ENCODE results near the gene SLC25A20. TPM values are rescaled to one million over a fixed set of nuclear protein-coding genes. Genes with fewer than 3 reads are reported as not detected.

The SLC25A20 gene
- polyA plus RNA-seq, 2 donors: 5.8 to 9.0 TPM

DNA sequence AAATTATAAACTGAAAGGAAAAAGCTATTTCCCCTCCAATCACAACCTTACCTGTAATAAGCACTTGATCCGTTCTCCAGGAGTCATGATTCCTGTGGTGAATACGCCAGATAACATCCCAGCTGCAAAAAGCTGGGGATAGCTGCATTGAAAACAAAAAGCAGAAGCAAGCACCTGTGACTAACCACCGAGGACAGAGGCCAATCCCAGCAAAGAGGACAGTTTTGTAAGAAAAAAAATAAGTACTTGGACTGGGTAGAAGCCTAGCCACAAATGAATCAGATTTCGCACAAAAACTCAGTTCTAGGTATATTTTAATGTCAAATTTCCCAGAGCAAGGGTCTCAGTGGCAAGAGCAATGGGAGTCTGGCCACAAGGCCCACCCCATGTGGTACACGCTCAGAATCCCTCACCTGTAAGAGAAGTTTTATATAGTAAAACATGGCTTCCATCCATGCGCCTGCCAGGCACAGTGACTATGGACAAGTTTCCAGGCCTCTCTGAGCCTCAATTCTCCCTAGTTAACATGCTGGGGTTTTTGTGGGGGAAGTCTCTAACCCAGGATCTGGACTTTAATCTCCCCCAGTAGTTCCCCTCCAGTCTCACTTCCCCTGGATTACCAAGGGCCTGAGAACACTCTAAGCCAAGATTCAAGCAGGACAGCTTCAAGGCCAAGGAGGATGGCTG, 19.2 kb downstream of the SLC25A20 start:
- Histone ChIP-seq H3K4me1 (ENCODE audit: control insufficient read depth in 2 of 2, insufficient read depth in 2 of 2, low read length in 1 of 2) (no peaks in the 10 kb centered on the region), H3K9me3 (ENCODE audit: control insufficient read depth in 2 of 2, insufficient read depth in 1 of 2, low read depth in 1 of 2, low read length in 1 of 2) (no peaks in the 10 kb centered on the region), H3K4me3 (ENCODE audit: low read depth in 1 of 2, low read length in 2 of 2) (no peak overlapping the region), H3K27ac (ENCODE audit: low read depth in 2 of 2, low read length in 1 of 2) (no peak overlapping the region), H3K36me3 (ENCODE audit: control insufficient read depth in 2 of 2, insufficient read depth in 2 of 2, low read length in 1 of 2) (peaks cover 2 to 3% of the 10 kb centered on the region in 2 donors), H3K27me3 (ENCODE audit: control insufficient read depth in 1 of 2, insufficient read depth in 2 of 2, low read length in 2 of 2) (no peaks in the 10 kb centered on the region)
- WGBS, 2 donors: 86 to 88% methylated on average over 6 of the region's 6 CpGs

DNA sequence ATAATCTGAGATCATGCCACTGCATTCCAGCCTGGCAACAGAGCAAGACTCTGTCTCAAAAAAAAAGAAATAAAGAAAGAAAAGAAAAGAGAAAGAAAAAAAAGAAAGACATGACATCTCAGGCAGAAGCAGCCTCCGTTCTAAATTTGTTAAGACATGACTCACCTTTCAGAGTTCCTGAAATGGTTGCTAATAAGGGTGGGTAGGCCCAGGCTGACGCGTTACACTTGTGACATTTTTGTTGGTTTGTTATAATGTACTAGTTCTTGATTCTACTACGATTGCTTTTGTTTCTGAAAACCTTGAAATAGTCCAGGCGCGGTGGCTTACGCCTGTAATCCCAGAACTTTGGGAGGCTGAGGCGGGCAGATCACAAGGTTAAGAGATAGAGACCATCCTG, 21.0 kb downstream of the SLC25A20 start:
- H3K27me3 ChIP-seq (ENCODE audit: control insufficient read depth in 1 of 2, insufficient read depth in 2 of 2, low read length in 2 of 2): no peaks in the 10 kb centered on the region
- no peak overlapping the region for H3K27ac ChIP-seq (ENCODE audit: low read depth in 2 of 2, low read length in 1 of 2)
- no peak overlapping the region for H3K4me3 ChIP-seq (ENCODE audit: low read depth in 1 of 2, low read length in 2 of 2)
- H3K9me3 ChIP-seq (ENCODE audit: control insufficient read depth in 2 of 2, insufficient read depth in 1 of 2, low read depth in 1 of 2, low read length in 1 of 2): no peaks in the 10 kb centered on the region
- peaks cover 2 to 3% of the 10 kb centered on the region in 2 donors for H3K36me3 ChIP-seq (ENCODE audit: control insufficient read depth in 2 of 2, insufficient read depth in 2 of 2, low read length in 1 of 2)
- no peaks in the 10 kb centered on the region for H3K4me1 ChIP-seq (ENCODE audit: control insufficient read depth in 2 of 2, insufficient read depth in 2 of 2, low read length in 1 of 2)
- WGBS, 2 donors: 85 to 86% methylated on average over 8 of the region's 8 CpGs

DNA sequence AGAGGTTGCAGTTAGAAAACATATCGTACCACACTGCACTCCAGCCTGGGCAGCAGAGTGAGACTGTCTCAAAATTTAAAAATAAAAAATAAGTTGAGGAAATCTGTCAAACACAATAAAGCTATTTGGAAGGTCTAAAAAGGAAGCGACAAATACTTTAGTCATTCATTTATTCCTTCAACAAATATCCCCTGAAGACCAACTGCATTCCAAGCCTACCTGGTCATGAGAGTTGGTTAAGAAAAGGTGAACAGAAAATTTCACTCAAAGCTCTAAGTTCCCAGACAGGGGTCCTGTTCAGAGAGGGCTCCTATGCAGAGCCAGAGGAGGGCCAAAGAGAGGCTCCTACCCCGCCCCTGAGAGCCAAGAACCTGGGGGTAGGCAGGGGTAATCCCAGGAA, 35.6 kb downstream of the SLC25A20 start:
- no peaks in the 10 kb centered on the region for H3K9me3 ChIP-seq (ENCODE audit: control insufficient read depth in 2 of 2, insufficient read depth in 1 of 2, low read depth in 1 of 2, low read length in 1 of 2)
- no peaks in the 10 kb centered on the region for H3K4me1 ChIP-seq (ENCODE audit: control insufficient read depth in 2 of 2, insufficient read depth in 2 of 2, low read length in 1 of 2)
- H3K36me3 ChIP-seq (ENCODE audit: control insufficient read depth in 2 of 2, insufficient read depth in 2 of 2, low read length in 1 of 2): peaks cover 0 to 19% of the 10 kb centered on the region in 2 donors
- H3K27me3 ChIP-seq (ENCODE audit: control insufficient read depth in 1 of 2, insufficient read depth in 2 of 2, low read length in 2 of 2): no peaks in the 10 kb centered on the region
- no peak overlapping the region for H3K27ac ChIP-seq (ENCODE audit: low read depth in 2 of 2, low read length in 1 of 2)
- WGBS, 2 donors: 96% methylated on average over 3 of the region's 3 CpGs
- H3K4me3 ChIP-seq (ENCODE audit: low read depth in 1 of 2, low read length in 2 of 2): no peak overlapping the region

DNA sequence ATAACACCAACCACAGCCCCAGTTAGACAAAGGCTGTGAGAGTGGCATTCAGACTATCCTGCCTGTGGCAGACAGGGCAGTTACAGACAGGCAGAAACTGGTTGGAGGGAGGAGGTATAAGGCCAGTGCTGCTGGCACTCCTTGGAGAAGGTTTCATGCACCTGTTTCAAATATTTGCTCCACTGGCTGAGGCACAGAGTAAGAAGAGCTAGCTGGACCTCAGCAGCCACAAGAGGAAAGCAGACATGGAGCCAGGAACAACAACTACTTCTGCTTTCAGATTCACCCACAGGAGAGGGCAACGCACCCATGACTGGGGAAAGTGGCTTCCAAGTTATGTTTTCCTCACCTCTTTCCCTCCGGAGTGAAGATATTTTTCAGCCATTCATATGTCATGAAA, 39.5 kb downstream of the SLC25A20 start:
- Histone ChIP-seq H3K4me1 (ENCODE audit: control insufficient read depth in 2 of 2, insufficient read depth in 2 of 2, low read length in 1 of 2) (no peaks in the 10 kb centered on the region), H3K4me3 (ENCODE audit: low read depth in 1 of 2, low read length in 2 of 2) (no peak overlapping the region), H3K27ac (ENCODE audit: low read depth in 2 of 2, low read length in 1 of 2) (no peak overlapping the region), H3K9me3 (ENCODE audit: control insufficient read depth in 2 of 2, insufficient read depth in 1 of 2, low read depth in 1 of 2, low read length in 1 of 2) (no peaks in the 10 kb centered on the region), H3K36me3 (ENCODE audit: control insufficient read depth in 2 of 2, insufficient read depth in 2 of 2, low read length in 1 of 2) (peaks cover 4 to 23% of the 10 kb centered on the region in 2 donors), H3K27me3 (ENCODE audit: control insufficient read depth in 1 of 2, insufficient read depth in 2 of 2, low read length in 2 of 2) (no peaks in the 10 kb centered on the region)
- 80 to 85% methylated on average over 2 of the region's 2 CpGs for WGBS, 2 donors

DNA sequence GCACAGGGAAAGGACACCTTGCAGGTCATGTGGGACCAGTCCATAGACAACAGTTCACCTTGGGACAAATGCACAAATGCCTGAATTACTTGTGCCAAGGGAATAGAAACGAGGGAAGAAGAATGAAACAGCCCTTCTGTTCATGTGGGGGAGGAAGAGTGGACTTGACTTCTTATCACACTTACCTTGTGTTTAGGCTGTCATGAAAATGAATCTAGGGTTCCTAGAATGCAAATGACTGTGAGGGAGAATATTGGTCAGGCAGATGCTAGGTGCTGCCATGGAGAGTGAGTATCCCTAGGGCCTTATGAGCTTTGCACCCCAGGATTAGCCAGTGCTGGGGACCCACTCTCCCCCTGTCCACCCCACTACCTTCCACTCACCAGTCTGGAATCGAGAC, 40.0 kb downstream of the SLC25A20 start:
- 76 to 81% methylated on average over 2 of the region's 2 CpGs for WGBS, 2 donors
- no peaks in the 10 kb centered on the region for H3K9me3 ChIP-seq (ENCODE audit: control insufficient read depth in 2 of 2, insufficient read depth in 1 of 2, low read depth in 1 of 2, low read length in 1 of 2)
- H3K27ac ChIP-seq (ENCODE audit: low read depth in 2 of 2, low read length in 1 of 2): no peak overlapping the region
- peaks cover 4 to 23% of the 10 kb centered on the region in 2 donors for H3K36me3 ChIP-seq (ENCODE audit: control insufficient read depth in 2 of 2, insufficient read depth in 2 of 2, low read length in 1 of 2)
- no peaks in the 10 kb centered on the region for H3K27me3 ChIP-seq (ENCODE audit: control insufficient read depth in 1 of 2, insufficient read depth in 2 of 2, low read length in 2 of 2)
- no peak overlapping the region for H3K4me3 ChIP-seq (ENCODE audit: low read depth in 1 of 2, low read length in 2 of 2)
- H3K4me1 ChIP-seq (ENCODE audit: control insufficient read depth in 2 of 2, insufficient read depth in 2 of 2, low read length in 1 of 2): no peaks in the 10 kb centered on the region

DNA sequence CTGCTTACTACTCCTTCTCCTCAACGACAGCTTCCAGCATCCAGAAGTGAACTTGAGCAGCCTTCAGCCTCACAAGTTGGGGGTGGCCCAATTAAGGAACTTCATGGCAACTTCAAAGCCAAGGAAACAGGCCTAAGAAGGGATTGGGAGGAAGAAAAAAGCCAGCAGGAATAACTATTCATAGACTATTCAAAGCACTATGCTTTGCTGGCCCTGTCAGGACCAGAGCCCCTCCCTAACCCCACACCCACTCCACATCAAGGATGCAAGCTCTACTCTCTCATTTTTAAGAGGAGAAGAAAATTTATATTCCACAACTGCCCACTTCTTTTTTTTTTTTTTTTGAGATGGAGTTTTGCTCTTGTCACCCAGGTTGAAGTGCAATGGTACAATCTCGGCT, 41.0 kb downstream of the SLC25A20 start:
- Histone ChIP-seq H3K9me3 (ENCODE audit: control insufficient read depth in 2 of 2, insufficient read depth in 1 of 2, low read depth in 1 of 2, low read length in 1 of 2) (no peaks in the 10 kb centered on the region), H3K36me3 (ENCODE audit: control insufficient read depth in 2 of 2, insufficient read depth in 2 of 2, low read length in 1 of 2) (peaks cover 4 to 23% of the 10 kb centered on the region in 2 donors), H3K4me1 (ENCODE audit: control insufficient read depth in 2 of 2, insufficient read depth in 2 of 2, low read length in 1 of 2) (no peaks in the 10 kb centered on the region), H3K27ac (ENCODE audit: low read depth in 2 of 2, low read length in 1 of 2) (no peak overlapping the region), H3K27me3 (ENCODE audit: control insufficient read depth in 1 of 2, insufficient read depth in 2 of 2, low read length in 2 of 2) (no peaks in the 10 kb centered on the region), H3K4me3 (ENCODE audit: low read depth in 1 of 2, low read length in 2 of 2) (no peak overlapping the region)
- WGBS, 2 donors: 79 to 87% methylated on average over 2 of the region's 2 CpGs

DNA sequence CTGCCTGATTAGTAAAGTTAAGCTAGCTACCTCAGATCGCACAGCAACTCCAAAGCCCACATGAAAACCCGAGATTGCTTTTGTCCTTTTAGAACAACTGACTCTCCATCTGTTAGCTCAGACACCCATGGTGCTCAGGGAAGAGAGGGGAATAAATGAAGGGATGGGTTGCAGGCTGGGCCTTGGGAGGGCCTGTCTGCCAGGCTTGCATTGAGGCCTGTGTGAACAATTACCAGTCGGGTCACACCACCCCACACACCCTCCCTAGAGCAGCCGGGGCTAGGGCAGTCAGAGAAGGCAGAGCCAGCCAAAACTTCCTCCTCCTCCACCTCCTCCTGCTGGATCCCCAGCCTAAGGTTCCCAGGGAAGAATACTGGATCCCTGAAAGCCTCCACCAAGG, 42.2 kb downstream of the SLC25A20 start:
- Histone ChIP-seq H3K27me3 (ENCODE audit: control insufficient read depth in 1 of 2, insufficient read depth in 2 of 2, low read length in 2 of 2) (no peaks in the 10 kb centered on the region), H3K9me3 (ENCODE audit: control insufficient read depth in 2 of 2, insufficient read depth in 1 of 2, low read depth in 1 of 2, low read length in 1 of 2) (no peaks in the 10 kb centered on the region), H3K27ac (ENCODE audit: low read depth in 2 of 2, low read length in 1 of 2) (peak overlapping the region in 1 of 2 donors; percentile 27), H3K4me1 (ENCODE audit: control insufficient read depth in 2 of 2, insufficient read depth in 2 of 2, low read length in 1 of 2) (no peaks in the 10 kb centered on the region), H3K4me3 (ENCODE audit: low read depth in 1 of 2, low read length in 2 of 2) (no peak overlapping the region), H3K36me3 (ENCODE audit: control insufficient read depth in 2 of 2, insufficient read depth in 2 of 2, low read length in 1 of 2) (peaks cover 4 to 17% of the 10 kb centered on the region in 2 donors)
- 55 to 61% methylated on average over 4 of the region's 4 CpGs for WGBS, 2 donors

DNA sequence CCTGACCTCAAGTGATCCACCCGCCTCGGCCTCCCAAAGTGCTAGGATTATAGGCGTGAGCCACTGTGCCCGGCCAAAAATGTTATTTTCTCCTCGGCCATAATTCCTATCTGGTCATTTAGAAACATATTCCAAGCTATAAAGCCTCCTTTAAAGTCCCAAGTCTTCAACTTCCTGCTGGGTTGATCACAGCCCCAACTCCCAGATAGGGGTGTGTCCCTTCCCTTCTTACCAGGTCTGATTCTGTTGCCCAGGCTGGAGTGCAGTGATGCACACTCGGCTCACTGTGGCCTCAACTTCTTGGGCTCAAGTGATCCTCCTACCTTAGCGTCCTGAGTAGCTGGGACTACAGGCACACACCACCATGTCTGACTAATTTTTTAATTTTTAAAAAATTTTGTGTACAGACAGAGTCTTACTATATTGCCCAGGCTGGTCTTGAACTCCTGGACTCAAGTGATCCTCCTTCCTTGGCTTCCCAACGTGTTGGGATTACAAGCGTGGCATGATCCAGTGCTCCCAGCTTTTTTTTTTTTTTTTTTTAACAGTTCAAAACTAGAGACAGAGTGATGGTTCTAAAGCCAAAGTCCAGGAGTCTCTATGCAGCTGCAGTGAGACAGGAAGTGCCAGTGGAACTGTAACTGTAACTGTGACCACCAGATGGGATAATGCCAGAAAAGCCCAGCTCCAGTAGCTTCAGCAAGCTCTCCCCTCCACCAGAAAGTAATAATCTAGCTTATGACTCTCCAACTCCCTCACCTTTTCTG, 42.8 kb downstream of the SLC25A20 start:
- WGBS, 2 donors: 81 to 88% methylated on average over 9 of the region's 9 CpGs
- H3K36me3 ChIP-seq (ENCODE audit: control insufficient read depth in 2 of 2, insufficient read depth in 2 of 2, low read length in 1 of 2): peaks cover 4 to 17% of the 10 kb centered on the region in 2 donors
- no peaks in the 10 kb centered on the region for H3K9me3 ChIP-seq (ENCODE audit: control insufficient read depth in 2 of 2, insufficient read depth in 1 of 2, low read depth in 1 of 2, low read length in 1 of 2)
- H3K4me3 ChIP-seq (ENCODE audit: low read depth in 1 of 2, low read length in 2 of 2): no peak overlapping the region
- no peak overlapping the region for H3K27ac ChIP-seq (ENCODE audit: low read depth in 2 of 2, low read length in 1 of 2)
- H3K27me3 ChIP-seq (ENCODE audit: control insufficient read depth in 1 of 2, insufficient read depth in 2 of 2, low read length in 2 of 2): no peaks in the 10 kb centered on the region
- no peaks in the 10 kb centered on the region for H3K4me1 ChIP-seq (ENCODE audit: control insufficient read depth in 2 of 2, insufficient read depth in 2 of 2, low read length in 1 of 2)

DNA sequence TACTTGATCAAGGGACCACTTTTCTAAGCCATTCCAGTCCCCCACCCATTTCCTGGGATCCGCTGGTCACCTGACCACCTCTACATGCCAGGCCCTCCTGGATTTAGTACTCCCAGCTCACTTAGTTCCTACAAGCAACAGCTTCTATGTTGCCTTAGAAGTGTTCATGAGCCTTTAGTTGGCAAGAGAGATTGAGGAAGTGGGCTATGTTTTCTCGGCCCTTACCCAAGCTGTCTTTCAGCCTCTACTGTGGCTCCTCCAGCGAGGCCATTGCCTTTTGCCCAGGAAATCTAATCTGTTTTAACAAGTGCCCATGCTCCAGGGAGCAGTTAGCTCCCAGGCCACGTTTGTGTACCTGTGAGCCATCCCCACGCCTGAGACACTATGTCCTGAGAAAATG, 46.5 kb downstream of the SLC25A20 start:
- H3K27ac ChIP-seq (ENCODE audit: low read depth in 2 of 2, low read length in 1 of 2): no peak overlapping the region
- no peaks in the 10 kb centered on the region for H3K9me3 ChIP-seq (ENCODE audit: control insufficient read depth in 2 of 2, insufficient read depth in 1 of 2, low read depth in 1 of 2, low read length in 1 of 2)
- H3K4me1 ChIP-seq (ENCODE audit: control insufficient read depth in 2 of 2, insufficient read depth in 2 of 2, low read length in 1 of 2): peaks cover 0 to 2% of the 10 kb centered on the region in 2 donors
- no peak overlapping the region for H3K4me3 ChIP-seq (ENCODE audit: low read depth in 1 of 2, low read length in 2 of 2)
- no peaks in the 10 kb centered on the region for H3K27me3 ChIP-seq (ENCODE audit: control insufficient read depth in 1 of 2, insufficient read depth in 2 of 2, low read length in 2 of 2)
- peaks cover 0 to under 1% of the 10 kb centered on the region in 2 donors for H3K36me3 ChIP-seq (ENCODE audit: control insufficient read depth in 2 of 2, insufficient read depth in 2 of 2, low read length in 1 of 2)
- 87 to 90% methylated on average over 5 of the region's 5 CpGs for WGBS, 2 donors

All from esophagus (tissue), 2 donors.